Stimulated activated CD4-positive, alpha-beta T cell treated with anti-CD3 and anti-CD28 coated beads, Interleukin-12 subunit alpha, Interleukin-12 subunit beta, amount 100 ng/mL, for 4 hours (primary cell): ENCODE measurements around the gene LCE1A.

Source experiments
- DNase-seq: peaks from one replicate; pipeline ENCODE4 v3.0.0-alpha.2; 2020

Gene LCE1A

GRCh38 chr1:152870831-152871730 is 43.8 kb downstream of the LCE1A start:
- no peak for DNase-seq

DNA sequence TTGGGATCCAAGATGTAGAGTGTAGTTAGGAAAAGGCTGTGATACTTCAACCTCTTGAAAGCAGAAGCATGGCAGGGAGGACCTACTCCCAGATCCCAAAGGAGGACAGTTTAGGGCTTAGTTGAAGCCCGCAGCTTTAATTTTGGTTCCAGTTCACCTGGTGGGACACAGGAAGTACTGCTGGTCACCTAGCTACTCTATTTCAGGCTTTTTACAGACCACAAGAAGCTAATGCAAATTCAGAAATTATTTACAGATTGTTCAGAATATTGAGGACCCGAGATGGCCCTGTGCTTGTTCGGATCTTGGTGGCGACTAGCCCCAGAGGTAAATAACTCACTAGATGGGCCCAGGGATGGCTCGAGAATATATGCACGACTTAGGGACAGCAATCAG is 44.5 kb downstream of the LCE1A start:
- DNase-seq, result no peak

DNA sequence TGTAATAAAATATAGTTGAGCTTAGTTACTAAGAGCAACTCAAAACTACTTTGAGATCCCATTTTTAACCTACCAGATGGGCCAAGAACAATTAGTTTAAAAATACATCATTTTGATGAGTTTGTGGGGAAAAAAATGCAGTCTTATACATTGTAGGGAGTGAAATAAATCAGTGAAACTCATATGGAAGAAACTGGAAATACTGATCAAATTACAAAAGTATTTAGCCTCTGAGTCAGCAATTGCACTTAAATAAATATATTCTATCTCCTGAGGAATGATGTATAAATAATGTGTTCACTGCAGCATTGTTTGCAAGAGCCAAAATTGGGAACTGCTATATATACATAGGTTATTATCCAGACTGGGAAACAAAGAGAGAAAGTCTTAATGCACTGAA is 46.2 kb downstream of the LCE1A start:
- DNase-seq, result no peak

DNA sequence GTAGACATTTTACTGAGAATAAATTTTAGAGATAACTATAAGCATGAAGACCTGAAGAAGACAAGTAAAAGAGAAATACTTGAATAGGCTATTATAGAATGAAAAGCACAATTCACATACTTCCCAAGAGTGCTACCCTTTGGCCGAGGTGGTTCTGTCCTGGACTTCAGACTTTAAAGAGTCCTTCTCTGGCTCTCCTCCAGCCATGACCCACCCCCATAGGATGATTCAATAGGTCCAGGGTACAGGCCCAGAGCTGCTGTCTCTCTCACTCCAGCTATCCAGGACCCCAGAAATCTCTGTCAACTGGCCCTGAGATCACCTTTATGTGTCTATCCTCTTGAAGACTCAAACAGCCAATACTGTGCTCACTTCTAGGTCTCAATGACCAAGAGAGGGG is 49.6 kb downstream of the LCE1A start:
- no peak for DNase-seq
